HFFc6 (cell line): ENCODE measurements around the gene FMOD. TPM values are rescaled to one million over a fixed set of nuclear protein-coding genes. Genes with fewer than 3 reads are reported as not detected.

Experiments
- DNase-seq: peaks from one replicate; pipeline ENCODE4 v3.0.0-alpha.2; 2018
- H3K27ac Mint-ChIP-seq: 2 replicates; pipeline ENCODE4 v1.8.0; 2020; ENCODE audit warnings: mild to moderate bottlenecking, mixed read lengths
- H3K27me3 Mint-ChIP-seq: 2 replicates; pipeline ENCODE4 v1.8.0; 2021; ENCODE audit warnings: mild to moderate bottlenecking, moderate library complexity, mixed read lengths; ENCODE audit not compliant: insufficient read depth
- H3K36me3 Mint-ChIP-seq: 2 replicates; pipeline ENCODE4 v1.8.0; 2021; ENCODE audit warnings: low read depth, mixed read lengths
- H3K4me1 Mint-ChIP-seq: 2 replicates; pipeline ENCODE4 v1.8.0; 2020; ENCODE audit warnings: low read depth, mixed read lengths
- H3K4me3 Mint-ChIP-seq: 2 replicates; pipeline ENCODE4 v1.8.0; 2020; ENCODE audit warnings: mild to moderate bottlenecking, moderate library complexity, mixed read lengths
- H3K9me3 Mint-ChIP-seq: 2 replicates; pipeline ENCODE4 v1.8.0; 2020; ENCODE audit warnings: mild to moderate bottlenecking, mixed read lengths
- CTCF ChIP-seq: fragments of 200-600 bp; sonication (generic); IDR thresholded peaks from 2 replicates; pipeline ENCODE4 v1.5.0; 2021; ENCODE audit warnings: antibody characterized with exemption, mild to moderate bottlenecking
- total RNA-seq, 6 experiments: library from RNA; stranded (reverse); fragmentation: NEBNext Ultra II Directional; extraction: Animal tissue kit (Norgen Biotek cat#: 25700); gene quantifications; 2 replicates in 1 of 6; 3 replicates in 5 of 6; pipeline ENCODE4 v1.2.3, GENCODE V29; 2021

Gene FMOD
- total RNA-seq, 6 experiments from 2014 or later: 0.19 to 0.66 (median 0.34) TPM

- H3K4me3 Mint-ChIP-seq: no peak overlapping the region
- no peak for TF ChIP-seq CTCF
- peaks cover 75% of the 10 kb centered on the region for H3K27me3 Mint-ChIP-seq
- H3K4me1 Mint-ChIP-seq: no peaks in the 10 kb centered on the region
- no peaks in the 10 kb centered on the region for H3K9me3 Mint-ChIP-seq
- no peaks in the 10 kb centered on the region for H3K36me3 Mint-ChIP-seq
- H3K27ac Mint-ChIP-seq: no peak overlapping the region
- no peak for DNase-seq
Observed at GRCh38 chr1:203296460-203297073, 54.4 kb downstream of the FMOD start.

GRCh38 chr1:203295796-203296195 lies 55.1 kb downstream of the FMOD start:
- Mint-ChIP-seq H3K27me3 (peaks cover 73% of the 10 kb centered on the region), H3K27ac (no peak overlapping the region), H3K9me3 (no peaks in the 10 kb centered on the region), H3K4me1 (no peaks in the 10 kb centered on the region), H3K4me3 (no peak overlapping the region), H3K36me3 (no peaks in the 10 kb centered on the region)
- no peak for DNase-seq
- TF ChIP-seq CTCF: no peak

GRCh38 chr1:203291201-203292096 lies 59.5 kb downstream of the FMOD start:
- H3K36me3 Mint-ChIP-seq: no peaks in the 10 kb centered on the region
- H3K9me3 Mint-ChIP-seq: no peaks in the 10 kb centered on the region
- DNase-seq: no peak
- H3K27me3 Mint-ChIP-seq: peaks cover 73% of the 10 kb centered on the region
- no peak overlapping the region for H3K27ac Mint-ChIP-seq
- no peak overlapping the region for H3K4me3 Mint-ChIP-seq
- H3K4me1 Mint-ChIP-seq: no peaks in the 10 kb centered on the region; the same call in 1 of the 2 replicates
- no peak for TF ChIP-seq CTCF

Other genes with a start within 250 kb of the FMOD start
- 1 to 10 TPM in 2 of 6 experiments, under 1 TPM in 4; 0.25 to 5.5 (median 0.53) TPM for gene ADORA1, start 223.4 kb downstream of the FMOD start, total RNA-seq
- not detected for gene MYBPH, start 175.3 kb downstream of the FMOD start, total RNA-seq
- not detected for gene CHI3L1, start 164.4 kb downstream of the FMOD start, total RNA-seq
- not detected for gene CHIT1, start 121.4 kb downstream of the FMOD start, total RNA-seq
- 10 to 100 TPM; 12.7 to 18.5 (median 13.7) TPM for gene BTG2, start 45.6 kb downstream of the FMOD start, total RNA-seq
- gene PRELP, start 124.7 kb upstream of the FMOD start, total RNA-seq: under 1 TPM; 0.59 to 0.81 (median 0.70) TPM
- gene OPTC, start 143.0 kb upstream of the FMOD start, total RNA-seq: not detected